GM20000 (cell line): ENCODE data around the gene HPSE2.

Experiments used
- DNase-seq: peaks from one replicate; pipeline ENCODE4 v3.0.0; 2012; ENCODE audit warnings: low spot score
- CTCF ChIP-seq: IDR thresholded peaks from 2 replicates; pipeline ENCODE4 v1.5.1; 2012; ENCODE audit warnings: mild to moderate bottlenecking, control low read depth; ENCODE audit errors: extremely low read depth, missing control alignments

Gene HPSE2

GRCh38 chr10:98465866-98466265 lies 769.8 kb downstream of the HPSE2 start:
- DNase-seq: no peak
- no peak for TF ChIP-seq CTCF

GRCh38 chr10:98463976-98464754 lies 771.5 kb downstream of the HPSE2 start:
- TF ChIP-seq CTCF: no peak
- DNase-seq: no peak

- no peak for DNase-seq
- no peak for TF ChIP-seq CTCF
These were observed 772.6 kb downstream of the HPSE2 start for GRCh38 chr10:98463016-98463415.

GRCh38 chr10:98461500-98461842 lies 774.2 kb downstream of the HPSE2 start:
- DNase-seq: no peak
- TF ChIP-seq CTCF: no peak

GRCh38 chr10:98460837-98461499 lies 774.7 kb downstream of the HPSE2 start:
- DNase-seq: no peak
- TF ChIP-seq CTCF: no peak

GRCh38 chr10:98458809-98459784 lies 776.6 kb downstream of the HPSE2 start:
- DNase-seq: no peak
- no peak for TF ChIP-seq CTCF
